ENCODE measurements around the gene RANBP1.

Gene RANBP1

GRCh38 chr22:20088263-20088648, 27.6 kb upstream of the RANBP1 start:
- no peak for DNase-seq (ENCODE audit: low read depth)

DNA sequence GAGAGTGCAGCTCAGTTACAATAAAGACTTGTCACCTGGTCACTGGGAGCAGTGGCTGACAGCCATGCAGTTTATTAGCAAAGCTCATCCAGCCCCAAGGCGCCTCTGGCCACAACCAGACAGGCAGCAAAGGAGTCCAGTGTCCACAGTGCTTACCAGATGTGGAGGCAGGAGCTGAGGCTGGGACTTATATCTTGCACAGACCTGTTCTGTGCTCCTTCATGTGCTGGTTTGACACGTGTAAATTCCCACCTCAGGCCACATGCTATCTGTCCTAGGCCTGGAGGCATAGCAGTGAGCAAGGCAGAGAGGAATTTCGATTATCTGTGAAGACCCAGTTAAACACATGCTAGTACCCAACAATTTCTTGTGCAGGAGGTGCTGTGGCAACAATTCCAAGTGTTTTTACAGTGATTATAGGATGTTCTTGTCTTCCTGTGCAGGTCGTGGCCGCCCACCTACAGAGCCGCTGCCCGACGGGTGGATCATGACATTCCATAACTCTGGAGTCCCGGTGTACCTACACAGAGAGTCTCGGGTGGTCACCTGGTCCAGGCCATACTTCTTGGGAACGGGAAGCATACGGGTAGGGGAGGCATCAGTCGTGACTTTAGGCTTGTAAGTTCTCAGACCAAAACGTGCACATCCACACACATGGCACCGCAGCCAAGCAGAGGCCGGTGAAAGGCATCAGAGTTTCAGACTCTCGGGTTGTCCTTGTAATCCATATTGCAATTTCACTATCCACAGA, 26.5 kb upstream of the RANBP1 start:
- DNase-seq (ENCODE audit: low read depth), result no peak

DNA sequence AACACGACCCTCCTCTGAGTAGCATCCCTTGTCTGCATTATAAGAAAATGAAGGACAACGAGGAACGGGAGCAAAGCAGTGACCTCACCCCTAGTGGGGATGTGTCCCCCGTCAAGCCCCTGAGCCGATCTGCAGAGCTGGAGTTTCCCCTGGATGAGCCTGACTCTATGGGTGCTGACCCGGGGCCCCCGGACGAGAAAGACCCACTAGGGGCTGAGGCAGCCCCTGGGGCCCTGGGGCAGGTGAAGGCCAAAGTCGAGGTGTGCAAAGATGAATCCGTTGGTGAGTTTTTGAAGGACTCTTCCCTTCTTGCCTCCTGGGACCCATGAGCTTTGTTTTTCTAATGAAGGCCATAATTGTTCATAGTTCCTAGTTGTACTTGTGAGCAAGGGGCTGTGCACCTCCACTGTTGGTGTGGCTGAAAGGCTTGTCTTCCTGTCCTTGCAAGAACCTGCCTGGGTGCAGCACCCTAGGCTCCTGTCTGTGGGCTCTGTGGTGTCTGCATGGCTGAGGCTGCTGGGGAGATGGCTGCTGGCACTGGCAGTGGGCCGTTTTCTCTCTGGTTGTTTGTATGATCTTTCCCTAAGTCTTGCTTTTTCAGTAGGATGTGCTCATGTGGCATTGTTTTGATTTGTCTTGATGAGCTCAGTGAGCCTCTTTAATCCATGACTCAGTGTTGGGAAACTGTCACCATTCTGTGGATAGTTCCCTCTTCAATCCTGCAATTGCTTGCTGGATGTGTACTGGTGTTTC, 25.8 kb upstream of the RANBP1 start:
- DNase-seq (ENCODE audit: low read depth), result no peak

- no peak for DNase-seq (ENCODE audit: low read depth)
Measured at GRCh38 chr22:20090730-20091240, 25.1 kb upstream of the RANBP1 start.

- DNase-seq (ENCODE audit: low read depth), result no peak
Measured at GRCh38 chr22:20091690-20092476, 24.0 kb upstream of the RANBP1 start.

DNA sequence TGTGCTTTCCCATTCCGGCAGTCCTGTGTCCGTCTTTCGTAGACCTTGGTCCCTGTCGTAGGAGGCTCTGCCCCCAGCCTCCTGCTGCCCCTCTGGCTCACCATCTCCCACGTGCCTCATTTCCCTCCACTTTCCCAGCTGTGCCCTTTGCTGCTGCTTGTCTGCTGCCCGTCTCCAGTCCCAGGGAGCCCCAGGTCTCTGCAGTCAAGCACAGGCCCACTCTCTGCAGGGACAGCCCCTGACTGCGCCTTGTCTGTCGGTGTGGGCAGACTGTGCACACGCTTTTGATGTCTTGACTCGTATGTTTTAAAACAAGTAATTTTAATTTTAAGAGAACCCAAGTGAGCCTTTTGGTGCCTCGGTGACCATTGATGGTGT, 23.4 kb upstream of the RANBP1 start:
- DNase-seq (ENCODE audit: low read depth), result no peak

DNA sequence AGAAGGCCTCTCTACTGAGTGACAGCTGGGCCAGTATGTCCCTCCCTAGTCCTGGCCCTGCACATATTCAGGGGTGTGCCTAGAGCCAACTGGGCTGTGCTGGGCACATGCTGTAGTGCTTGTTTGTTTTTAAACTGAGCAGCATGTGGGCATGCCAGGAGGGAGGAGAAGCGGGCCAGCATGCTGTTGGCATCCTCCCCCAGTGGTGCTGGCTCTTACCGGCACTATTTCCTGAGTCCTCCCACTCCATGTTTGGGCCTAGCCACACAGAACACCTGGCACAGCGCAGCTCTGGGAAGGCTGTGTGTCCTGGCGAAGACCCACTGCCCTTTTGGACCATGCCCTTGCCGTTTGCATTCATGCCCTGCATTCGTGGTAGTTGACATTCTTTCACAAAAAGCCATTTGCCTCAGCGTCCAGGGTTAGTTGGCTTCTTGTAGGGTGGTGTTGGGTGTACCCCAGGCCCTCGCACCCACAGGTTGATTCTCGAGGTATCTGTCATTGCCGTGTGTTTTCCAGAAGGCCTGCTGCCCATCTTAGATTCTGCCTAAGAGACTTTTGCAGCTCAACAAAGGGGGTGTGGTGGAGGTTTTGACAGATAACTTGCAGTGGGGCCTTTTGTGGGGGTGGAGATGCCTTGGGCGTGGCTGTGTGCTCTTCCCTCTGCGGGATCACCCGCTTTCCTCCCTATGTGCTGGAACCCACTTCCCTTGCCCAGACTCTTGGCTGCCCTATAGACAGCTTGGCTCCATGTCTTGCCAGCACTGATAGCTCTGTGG, 22.3 kb upstream of the RANBP1 start:
- no peak for DNase-seq (ENCODE audit: low read depth)

DNA sequence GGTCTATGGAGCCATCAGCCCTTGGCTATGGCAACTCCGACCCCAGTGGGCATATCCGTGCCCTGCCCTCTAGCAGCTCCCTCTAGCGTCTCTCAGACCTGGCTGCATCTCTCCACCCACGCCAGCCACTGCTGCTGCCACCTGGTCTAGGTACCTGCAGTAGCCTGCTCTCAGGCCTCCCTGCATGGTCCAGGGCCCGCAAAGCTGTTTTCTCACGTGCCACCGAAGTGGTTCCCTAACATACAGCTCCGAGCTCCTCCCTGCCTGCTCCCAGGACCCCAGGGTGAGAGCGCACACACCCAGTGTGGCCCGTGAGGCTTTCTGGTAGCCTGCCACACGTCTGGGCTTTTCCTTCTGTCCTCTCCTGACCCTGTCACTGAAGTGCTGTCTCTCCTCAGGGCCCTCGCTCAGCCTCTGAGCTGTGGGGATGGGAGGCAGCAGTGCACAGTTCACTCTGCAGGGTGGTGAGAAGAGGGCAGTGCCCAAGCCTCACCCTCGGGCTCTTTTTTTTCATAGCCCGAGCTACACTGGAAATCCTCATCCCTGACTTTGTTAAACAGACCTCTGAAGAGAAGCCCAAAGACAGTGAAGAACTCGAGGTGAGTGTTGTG, 21.6 kb upstream of the RANBP1 start:
- DNase-seq (ENCODE audit: low read depth), result no peak

DNA sequence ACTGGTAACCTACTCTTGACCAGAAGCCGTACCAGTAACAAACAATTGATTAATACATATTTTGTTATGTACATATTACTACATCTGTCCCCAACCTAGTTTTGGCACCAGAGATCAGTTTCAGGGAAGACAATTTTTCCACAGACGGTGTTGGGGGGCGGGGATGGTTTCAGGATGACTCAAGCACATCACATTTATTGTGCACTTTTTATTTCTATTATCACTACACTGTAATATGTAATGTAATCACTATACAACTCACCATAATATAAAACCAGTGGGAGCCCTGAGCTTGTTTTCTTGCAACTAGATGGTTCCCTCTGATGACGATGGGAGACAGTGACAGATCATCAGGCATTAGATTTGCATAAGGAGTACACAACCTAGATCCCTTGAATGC, 20.4 kb upstream of the RANBP1 start:
- no peak for DNase-seq (ENCODE audit: low read depth)

DNA sequence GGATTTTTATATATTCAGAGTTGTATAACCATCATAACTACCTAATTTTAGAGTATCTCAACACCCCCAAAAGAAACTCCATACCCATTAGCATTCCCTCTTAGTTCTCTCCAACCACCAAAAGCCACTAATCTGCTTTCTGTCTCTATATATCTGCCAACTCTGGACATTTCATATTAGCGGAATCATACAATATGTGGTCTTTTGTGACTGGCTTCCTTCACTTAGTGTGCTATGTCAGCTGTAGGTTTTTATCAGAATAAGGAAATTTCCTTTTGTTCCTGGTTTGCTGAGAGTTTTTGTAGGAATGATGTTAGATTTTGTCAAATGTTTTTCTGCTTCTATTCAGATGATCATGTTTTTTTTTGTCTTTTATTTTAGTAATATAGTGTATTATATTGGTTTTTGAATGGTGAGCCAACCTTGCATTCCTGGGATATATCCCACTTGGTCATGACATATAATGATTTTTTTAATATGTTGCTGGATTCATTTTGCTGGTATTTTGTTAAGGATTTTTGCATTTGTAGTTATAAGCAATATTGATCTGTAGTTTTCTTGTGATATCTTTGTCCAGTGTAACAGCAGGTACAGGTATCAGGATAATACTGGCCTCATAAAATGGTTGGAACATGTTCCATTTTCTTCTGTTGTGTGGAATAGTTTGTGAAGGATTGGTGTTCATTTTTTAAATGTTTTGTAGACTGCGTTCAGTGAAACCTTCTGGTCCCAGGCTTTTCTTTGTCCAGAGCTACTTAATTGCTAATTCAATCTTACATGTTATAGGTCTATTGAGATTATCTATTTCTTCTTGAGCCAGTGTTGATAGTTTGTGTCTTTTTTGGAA, 19.1 kb upstream of the RANBP1 start:
- no peak for DNase-seq (ENCODE audit: low read depth)

DNA sequence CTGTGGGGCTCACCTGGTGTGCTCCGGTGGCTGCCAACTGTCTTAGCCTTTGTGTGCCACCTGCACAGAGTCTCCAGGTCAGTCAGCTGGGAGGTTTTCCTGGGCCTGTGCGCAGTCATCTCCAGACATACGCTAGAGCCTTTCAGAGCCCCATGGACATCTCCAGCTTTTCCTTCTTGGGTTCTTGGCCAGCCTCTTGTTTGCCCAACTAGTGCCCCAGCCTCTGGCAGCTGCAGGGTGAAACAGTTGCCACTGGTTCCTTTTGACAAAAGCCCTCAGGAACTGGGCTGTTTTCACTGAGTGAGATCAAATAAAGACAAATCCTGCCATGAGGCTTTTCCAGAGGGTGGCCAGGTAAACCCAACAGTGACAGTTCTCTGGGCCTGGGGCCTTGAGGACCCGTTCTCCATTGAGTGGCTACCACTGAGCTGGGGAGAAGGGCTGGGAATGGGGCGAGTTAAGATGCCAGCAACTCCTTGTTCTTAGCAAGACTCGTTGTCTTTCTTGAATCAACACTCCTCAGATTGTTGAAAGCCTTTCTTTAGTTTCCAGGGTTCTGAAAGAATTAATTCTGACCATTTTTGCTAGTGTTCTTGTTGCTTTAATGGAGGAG, 16.7 kb upstream of the RANBP1 start:
- DNase-seq (ENCODE audit: low read depth), result no peak

DNA sequence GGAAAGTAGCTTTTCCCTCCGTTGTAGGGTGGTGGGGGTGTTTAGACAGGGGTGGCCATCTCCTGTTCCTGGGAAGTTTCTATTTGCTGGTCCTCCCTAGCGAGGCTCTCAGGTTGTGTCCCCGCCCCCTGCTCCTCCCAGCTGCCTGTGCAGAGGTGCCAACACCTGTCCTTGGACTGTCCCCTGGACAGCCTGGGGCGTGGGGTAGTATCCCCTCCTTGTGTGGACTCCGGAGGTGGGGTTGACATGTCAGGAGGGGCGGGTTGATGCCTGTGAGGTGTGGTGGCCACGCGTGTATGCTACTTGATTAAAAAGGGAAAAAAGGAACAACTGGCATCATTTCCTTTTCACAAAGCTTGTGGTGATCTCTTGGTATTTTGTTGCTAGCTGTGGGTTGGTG, 14.3 kb upstream of the RANBP1 start:
- no peak for DNase-seq (ENCODE audit: low read depth)

DNA sequence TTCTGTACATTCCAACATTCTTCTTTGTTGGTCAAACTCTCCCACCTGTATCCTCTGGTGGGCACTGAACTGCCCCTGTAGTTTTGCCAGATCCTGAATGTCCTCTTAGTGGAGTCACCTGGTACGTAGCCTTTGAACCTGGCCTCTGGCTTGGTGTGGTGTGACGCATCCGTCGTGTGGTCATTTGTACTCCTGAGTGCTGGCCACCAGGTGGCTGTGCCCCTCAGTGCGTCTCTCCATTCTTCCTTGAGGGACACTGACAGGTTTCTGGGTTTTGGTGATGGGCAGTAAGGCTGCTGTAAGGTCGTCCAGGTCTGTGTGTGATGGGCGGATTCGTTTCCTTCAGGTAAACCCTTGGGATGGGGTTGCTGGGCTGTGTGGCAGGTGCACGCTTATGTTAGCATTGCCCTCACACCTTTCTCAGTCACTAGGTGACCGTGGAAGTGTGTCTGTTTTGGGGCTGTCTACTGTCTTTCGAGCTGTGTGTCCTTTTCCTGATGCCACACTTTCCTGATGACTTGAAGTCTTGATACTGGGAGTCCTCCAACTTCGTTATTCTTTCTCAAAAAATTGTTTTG, 13.6 kb upstream of the RANBP1 start:
- no peak for DNase-seq (ENCODE audit: low read depth)

DNA sequence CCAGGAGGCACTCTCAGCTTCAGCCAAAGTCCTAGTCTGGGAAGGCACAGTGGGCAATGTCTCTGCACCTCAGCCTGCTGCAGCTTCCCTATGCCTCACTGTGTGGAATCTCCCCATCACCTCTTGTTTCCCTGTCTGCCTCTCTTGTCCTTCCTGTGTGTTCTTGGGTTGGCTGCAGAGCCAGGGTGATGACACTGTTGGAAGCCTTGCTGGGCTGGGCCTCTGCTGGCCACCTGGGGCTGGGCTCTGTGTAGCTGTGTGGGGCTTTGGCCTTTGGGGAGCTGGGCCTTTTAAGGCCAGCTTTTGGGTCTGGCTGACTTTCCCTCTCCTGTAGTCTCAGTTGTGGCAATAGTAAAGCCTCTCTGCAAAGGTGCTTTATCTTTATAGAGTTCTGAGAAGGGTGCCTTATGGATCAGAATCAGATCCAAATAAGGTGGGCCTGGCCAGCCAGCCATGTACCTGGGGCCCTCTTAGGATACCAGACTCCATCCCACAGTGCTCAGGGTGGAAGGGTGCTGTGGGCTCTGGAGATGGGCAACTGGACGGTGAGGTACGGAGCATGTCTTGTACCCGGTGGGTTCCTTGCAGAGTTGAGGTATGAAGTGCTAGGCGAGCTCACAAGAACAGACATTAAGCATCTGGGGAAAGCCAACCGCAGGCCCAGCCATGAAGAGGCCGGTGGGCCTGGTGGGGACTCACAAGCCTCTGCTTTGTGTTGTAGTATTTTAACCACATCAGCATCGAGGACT, 10.3 kb upstream of the RANBP1 start:
- DNase-seq (ENCODE audit: low read depth), result no peak

DNA sequence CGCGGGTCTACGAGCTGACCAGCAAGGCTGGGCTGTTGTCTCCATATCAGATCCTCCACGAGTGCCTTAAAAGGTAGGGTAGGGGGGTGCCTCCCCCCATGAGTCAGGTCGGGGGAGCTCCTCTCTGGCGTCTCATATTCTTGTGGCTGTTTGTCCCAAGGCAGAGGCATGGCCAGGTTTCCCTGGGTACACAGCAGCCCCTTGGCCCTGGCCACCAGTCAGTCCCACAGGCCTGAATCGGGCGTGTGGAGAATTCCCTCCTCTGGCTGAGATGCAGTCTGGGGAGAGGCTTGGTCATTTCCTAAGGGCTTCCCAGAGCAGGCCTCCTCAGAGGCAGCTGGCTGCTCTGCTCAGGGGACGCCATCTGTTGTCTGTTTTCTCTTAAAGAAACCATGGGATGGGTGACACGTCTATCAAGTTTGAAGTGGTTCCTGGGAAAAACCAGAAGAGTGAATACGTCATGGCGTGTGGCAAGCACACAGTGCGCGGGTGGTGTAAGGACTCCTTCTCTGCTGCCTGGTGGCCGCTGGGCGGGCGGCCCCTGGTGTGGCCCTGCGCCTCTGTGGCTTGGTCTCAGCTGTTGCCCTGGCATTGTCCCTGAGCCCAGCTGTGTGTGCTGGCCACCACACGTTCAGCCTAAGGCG, 9.6 kb upstream of the RANBP1 start:
- DNase-seq (ENCODE audit: low read depth), result no peak

DNA sequence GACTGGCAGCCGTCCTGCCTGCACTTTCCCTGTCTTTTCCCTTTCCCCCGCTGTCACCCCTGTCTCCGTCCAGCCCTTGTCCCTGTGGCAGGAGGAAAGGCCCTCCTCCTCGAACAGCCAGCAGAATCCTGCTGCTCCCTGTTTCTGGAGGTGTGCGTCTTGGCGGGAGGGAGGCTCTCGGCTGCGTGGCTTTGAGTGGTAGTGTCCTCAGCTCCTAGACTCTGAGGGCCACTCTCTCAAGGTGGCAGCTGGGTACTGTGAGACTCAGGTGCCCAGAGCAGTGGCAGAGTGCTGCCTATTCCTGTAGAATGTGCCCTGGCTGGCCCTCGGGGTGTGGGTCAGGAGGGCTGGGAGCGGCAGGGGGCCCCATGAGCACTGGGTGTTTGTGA, 9.1 kb upstream of the RANBP1 start:
- DNase-seq (ENCODE audit: low read depth), result no peak

DNA sequence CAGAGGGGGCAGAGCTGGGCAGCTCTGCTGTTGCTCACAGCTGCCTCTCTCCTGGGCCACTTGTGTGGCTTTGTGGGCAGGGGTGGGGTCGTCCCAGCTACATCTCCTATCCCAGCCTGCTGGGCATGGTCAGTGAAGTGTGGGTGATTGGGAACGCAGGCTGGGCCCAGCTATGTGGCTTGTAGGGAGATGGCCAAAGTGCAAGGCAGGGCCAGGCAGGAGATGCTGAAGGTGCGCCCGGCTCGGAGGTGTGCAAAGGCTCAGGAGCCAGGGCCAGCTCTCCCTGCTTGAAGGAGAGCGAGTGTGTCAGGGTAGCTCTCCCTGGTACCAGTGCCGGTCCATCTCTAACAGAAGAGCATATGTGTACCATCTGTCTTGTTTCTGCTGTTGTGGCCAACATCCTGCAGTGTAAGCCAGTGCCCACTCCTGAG, 8.4 kb upstream of the RANBP1 start:
- no peak for DNase-seq (ENCODE audit: low read depth)

Measured in T follicular helper cell (primary cell).